ENCODE data around the gene ALPL. TPM values are rescaled to one million over a fixed set of nuclear protein-coding genes. Genes with fewer than 3 reads are reported as not detected.

ALPL gene
- total RNA-seq, 1 experiment from 2014 or later, result 0.31 TPM

GRCh38 chr1:21503706-21504377 is 5.4 kb upstream of the ALPL start:
- Mint-ChIP-seq H3K36me3 (ENCODE audit: insufficient read depth, unreplicated experiment) (peaks cover 5% of the 10 kb centered on the region), H3K9me3 (ENCODE audit: low read depth, unreplicated experiment) (no peaks in the 10 kb centered on the region), H3K27ac (ENCODE audit: unreplicated experiment) (no peak overlapping the region), H3K27me3 (ENCODE audit: unreplicated experiment) (peaks cover 37% of the 10 kb centered on the region), H3K4me1 (ENCODE audit: low read depth, unreplicated experiment) (peaks cover 5% of the 10 kb centered on the region), H3K4me3 (ENCODE audit: low read depth, unreplicated experiment) (no peak overlapping the region)
- intact Hi-C loops (cut with micrococcal nuclease; ENCODE audit: unreplicated experiment), result no loop called here
- no peak for TF ChIP-seq CTCF (IDR thresholded peaks at IDR 0.05; ENCODE audit: unreplicated experiment)
- CTCF ChIA-PET, result interaction anchor here (1.4 kb wide), 1 partner anchor 13 kb away, joined by 4 read pairs; no protein-coding TSS in a partner anchor
- no peak for DNase-seq
- no TSS peak for BruUV-seq (replicated peaks)

GRCh38 chr1:21506804-21507203 is 2.4 kb upstream of the ALPL start:
- Mint-ChIP-seq H3K4me1 (ENCODE audit: low read depth, unreplicated experiment) (peaks cover 9% of the 10 kb centered on the region), H3K4me3 (ENCODE audit: low read depth, unreplicated experiment) (no peak overlapping the region), H3K9me3 (ENCODE audit: low read depth, unreplicated experiment) (no peaks in the 10 kb centered on the region), H3K36me3 (ENCODE audit: insufficient read depth, unreplicated experiment) (peaks cover 10% of the 10 kb centered on the region), H3K27me3 (ENCODE audit: unreplicated experiment) (peaks cover 57% of the 10 kb centered on the region), H3K27ac (ENCODE audit: unreplicated experiment) (no peak overlapping the region)
- CTCF ChIA-PET, result no interaction called here
- BruUV-seq (replicated peaks), result no TSS peak
- DNase-seq, result no peak
- intact Hi-C loops (cut with micrococcal nuclease; ENCODE audit: unreplicated experiment), result no loop called here
- no peak for TF ChIP-seq CTCF (IDR thresholded peaks at IDR 0.05; ENCODE audit: unreplicated experiment)

GRCh38 chr1:21507511-21508270 is 1.5 kb upstream of the ALPL start:
- Mint-ChIP-seq H3K4me1 (ENCODE audit: low read depth, unreplicated experiment) (peaks cover 9% of the 10 kb centered on the region), H3K4me3 (ENCODE audit: low read depth, unreplicated experiment) (no peak overlapping the region), H3K9me3 (ENCODE audit: low read depth, unreplicated experiment) (no peaks in the 10 kb centered on the region), H3K27ac (ENCODE audit: unreplicated experiment) (no peak overlapping the region), H3K27me3 (ENCODE audit: unreplicated experiment) (peaks cover 57% of the 10 kb centered on the region), H3K36me3 (ENCODE audit: insufficient read depth, unreplicated experiment) (peaks cover 10% of the 10 kb centered on the region)
- TF ChIP-seq CTCF (IDR thresholded peaks at IDR 0.05; ENCODE audit: unreplicated experiment), result no peak
- intact Hi-C loops (cut with micrococcal nuclease; ENCODE audit: unreplicated experiment), result loop anchor here (2.0 kb wide), 1 partner anchor 67 kb away; no protein-coding TSS in a partner anchor
- no TSS peak for BruUV-seq (replicated peaks)
- no peak for DNase-seq
- CTCF ChIA-PET, result interaction anchor here (1.0 kb wide), 1 partner anchor 9 kb away, joined by 3 read pairs; no protein-coding TSS in a partner anchor

GRCh38 chr1:21508580-21509350 is 458 bp upstream of the ALPL start:
- BruUV-seq (replicated peaks), result no TSS peak
- Mint-ChIP-seq H3K9me3 (ENCODE audit: low read depth, unreplicated experiment) (no peaks in the 10 kb centered on the region), H3K4me1 (ENCODE audit: low read depth, unreplicated experiment) (peaks cover 9% of the 10 kb centered on the region), H3K27ac (ENCODE audit: unreplicated experiment) (peak overlapping the region; percentile 10), H3K36me3 (ENCODE audit: insufficient read depth, unreplicated experiment) (peaks cover 8% of the 10 kb centered on the region), H3K27me3 (ENCODE audit: unreplicated experiment) (peaks cover 57% of the 10 kb centered on the region), H3K4me3 (ENCODE audit: low read depth, unreplicated experiment) (peak overlapping the region; percentile 64)
- intact Hi-C loops (cut with micrococcal nuclease; ENCODE audit: unreplicated experiment), result loop anchor here (2.0 kb wide), 1 partner anchor 66 kb away; no protein-coding TSS in a partner anchor
- DNase-seq, result peak; percentile 79
- CTCF ChIA-PET, result interaction anchor here (1.0 kb wide), 1 partner anchor 8 kb away, joined by 3 read pairs; no protein-coding TSS in a partner anchor
- peak; percentile 65 for TF ChIP-seq CTCF (IDR thresholded peaks at IDR 0.05; ENCODE audit: unreplicated experiment)

Data from Calu3 (cell line).